GM19099 (cell line): Measurements from ENCODE around the gene CRYAB.

ENCODE experiments used
- POLR2A ChIP-seq: IDR thresholded peaks from 3 replicates; pipeline ENCODE4 v1.6.1; 2011; ENCODE audit warnings: low read depth; ENCODE audit not compliant: insufficient read length; ENCODE audit errors: extremely low read depth

Gene CRYAB

DNA sequence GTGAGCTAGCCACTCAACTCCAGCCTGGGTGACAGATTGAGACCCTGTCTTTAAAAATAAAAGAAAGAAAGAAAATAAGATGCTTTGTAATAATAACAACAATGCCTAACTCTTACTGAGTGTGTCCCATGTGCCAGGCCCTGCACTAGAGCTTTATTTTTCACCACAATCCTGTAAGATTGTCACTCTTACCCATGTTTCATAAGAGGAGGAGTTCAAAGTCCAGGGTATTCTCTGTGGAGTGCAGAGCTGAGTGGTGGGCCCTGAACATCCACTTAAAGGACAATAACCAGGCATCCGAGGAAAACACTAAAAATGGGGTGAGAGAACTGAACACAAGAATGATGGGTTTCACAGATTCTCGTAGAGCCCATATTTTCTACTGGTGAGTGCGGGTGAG, 6.2 kb upstream of the CRYAB start:
- no peak for TF ChIP-seq POLR2A

- no peak for TF ChIP-seq POLR2A
Observed at GRCh38 chr11:111917312-111917711, 5.7 kb upstream of the CRYAB start.

- TF ChIP-seq POLR2A: no peak
Observed at GRCh38 chr11:111916768-111917167, 5.2 kb upstream of the CRYAB start.

- no peak for TF ChIP-seq POLR2A
Observed at GRCh38 chr11:111913997-111914396, 2.4 kb upstream of the CRYAB start.

- no peak for TF ChIP-seq POLR2A
Observed at GRCh38 chr11:111913031-111913861, 1.7 kb upstream of the CRYAB start.

GRCh38 chr11:111912535-111912934, 965 bp upstream of the CRYAB start, which contains the start of gene HSPB2:
Gene HSPB2, plus strand, starts transcription at chr11:111912734. Its CDS starts 96 bp downstream, at chr11:111912830.
- TF ChIP-seq POLR2A: no peak

DNA sequence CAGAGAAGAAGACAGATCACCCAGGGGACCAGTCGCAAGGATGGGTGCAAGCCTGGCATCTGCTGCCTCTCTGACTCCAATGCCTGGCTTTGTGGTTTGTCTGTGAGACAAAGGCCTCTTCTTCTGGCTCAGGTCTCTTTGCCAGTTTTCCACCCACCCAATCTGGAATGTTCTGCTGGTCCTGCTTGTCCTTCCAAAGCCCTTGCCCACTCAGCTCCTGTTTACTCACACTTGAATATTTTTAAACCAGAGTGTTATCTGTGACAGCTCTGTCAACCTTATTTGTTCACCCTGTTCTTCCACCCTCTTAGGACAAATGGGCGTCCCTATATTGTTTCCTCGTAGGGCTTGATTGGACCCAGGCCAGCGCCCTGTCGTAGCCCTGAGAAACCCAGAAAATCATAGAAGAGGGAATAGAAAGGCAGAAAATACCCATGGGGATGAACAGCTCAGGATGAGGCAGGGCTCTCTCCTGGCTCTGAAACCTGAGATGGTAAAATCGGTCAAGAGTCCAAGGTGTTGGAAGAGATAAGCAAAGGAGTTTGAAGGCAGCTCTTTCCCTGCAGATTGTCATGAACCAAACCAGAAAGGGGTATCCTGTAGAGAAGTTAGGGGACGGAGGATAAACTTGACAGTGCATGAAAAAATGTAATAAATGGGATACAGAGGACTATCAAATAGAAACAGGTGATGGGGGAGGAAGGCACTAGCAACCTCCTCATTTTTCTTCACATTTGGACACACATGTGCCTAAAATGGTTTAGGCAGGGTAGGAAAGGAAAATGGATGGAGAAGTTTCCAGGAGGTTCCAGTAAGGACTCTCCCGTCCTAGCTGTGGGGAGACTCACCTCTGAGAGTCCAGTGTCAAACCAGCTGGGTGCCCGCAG, 651 bp downstream of the CRYAB start:
- TF ChIP-seq POLR2A: no peak

DNA sequence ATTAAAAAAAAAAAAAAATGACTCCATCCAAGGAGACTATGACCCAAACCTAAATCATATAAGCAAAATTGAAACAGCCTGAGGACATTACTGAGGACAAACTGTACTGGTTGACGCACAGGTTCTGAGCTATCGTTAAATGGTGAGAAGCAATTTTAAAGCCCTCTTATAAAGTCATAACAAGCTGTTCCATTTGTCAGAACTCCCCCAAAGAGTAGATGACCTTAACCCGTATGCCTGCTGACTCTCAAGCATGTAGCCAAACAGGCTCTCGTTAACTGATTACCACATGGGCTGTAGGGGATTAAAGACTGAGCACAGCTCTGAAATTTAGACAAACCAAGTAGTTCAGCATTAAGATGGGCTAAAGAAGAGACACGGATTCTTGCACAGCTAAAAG, 2.2 kb downstream of the CRYAB start:
- no peak for TF ChIP-seq POLR2A

GRCh38 chr11:111908639-111909305, 2.8 kb downstream of the CRYAB start:
- no peak for TF ChIP-seq POLR2A

DNA sequence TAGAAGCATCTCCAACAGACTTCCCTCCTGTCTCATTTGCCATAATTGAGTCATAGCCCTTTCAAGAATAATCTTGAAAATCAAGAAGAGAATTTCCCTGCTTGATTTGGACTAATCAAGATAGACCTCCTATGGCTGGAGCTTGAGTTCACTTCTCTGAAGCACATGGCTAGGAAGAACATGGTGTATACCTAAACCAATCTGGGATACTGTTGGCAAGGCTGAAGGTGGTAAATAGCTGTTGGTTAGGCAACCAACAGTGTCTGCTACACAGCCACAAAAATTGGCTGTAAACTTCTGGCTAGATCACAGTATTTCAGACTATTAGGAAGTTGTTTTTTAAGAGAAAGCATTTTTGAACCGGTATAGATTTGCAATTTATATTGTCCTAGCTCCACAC, 4.9 kb downstream of the CRYAB start:
- TF ChIP-seq POLR2A: no peak

GRCh38 chr11:111905411-111905810, 6.2 kb downstream of the CRYAB start:
- TF ChIP-seq POLR2A: no peak

DNA sequence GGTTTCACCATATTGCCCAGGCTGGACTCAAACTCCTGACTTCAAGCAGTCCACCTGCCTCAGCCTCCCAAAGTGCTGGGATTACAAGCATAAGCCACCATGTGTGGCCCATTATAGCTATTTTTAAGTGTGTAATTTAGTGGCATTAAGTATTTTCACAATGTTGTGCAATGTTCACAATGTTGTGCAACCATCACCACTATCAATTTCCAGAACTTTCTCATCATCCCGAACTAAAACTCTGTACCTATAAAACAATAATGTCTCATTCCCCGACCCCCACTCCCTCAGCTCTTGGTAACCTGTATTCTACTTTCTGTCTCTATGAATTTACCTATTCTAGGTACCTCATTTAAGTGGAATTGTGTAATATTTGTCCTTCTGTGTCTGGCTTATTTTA, 24.7 kb downstream of the CRYAB start:
- TF ChIP-seq POLR2A: no peak

- TF ChIP-seq POLR2A: no peak
Observed at GRCh38 chr11:111886032-111886431, 25.5 kb downstream of the CRYAB start.

DNA sequence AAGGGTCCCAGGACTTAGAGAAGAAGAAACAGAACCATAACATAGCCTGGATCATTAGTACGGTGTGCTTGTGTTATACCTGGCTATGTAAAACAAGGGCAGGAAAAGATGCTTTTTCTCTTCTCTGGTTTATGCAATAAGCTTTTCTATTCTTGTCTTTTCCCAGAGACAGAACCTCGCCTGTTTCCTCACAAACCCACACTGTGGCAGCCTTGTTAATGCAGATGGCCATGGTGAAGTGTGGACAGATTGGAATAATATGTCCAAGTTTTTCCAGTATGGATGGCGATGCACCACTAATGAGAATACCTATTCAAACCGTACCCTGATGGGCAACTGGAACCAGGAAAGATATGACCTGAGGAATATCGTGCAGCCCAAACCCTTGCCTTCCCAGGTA, 29.4 kb downstream of the CRYAB start:
- no peak for TF ChIP-seq POLR2A

DNA sequence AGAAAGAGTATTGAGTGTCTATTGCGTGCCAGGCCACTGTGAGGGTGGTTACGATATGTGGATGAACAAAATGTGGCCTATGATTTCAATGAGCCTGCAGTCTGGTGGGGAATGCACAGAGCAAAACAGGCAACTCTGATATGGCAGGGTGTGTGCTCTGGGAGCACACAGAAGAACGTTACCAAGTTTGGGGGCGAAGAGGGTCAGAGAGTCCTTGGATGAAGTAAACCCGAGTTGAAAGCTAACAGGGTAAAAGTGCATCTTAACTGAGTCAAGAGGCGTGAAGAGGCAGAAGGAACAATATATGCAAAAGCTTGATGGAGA, 32.0 kb downstream of the CRYAB start:
- no peak for TF ChIP-seq POLR2A
